ENCODE data around the gene AP3D1.
"Not testable (repeated sequence)": the region's sequence is repeated elsewhere in the genome, so short reads cannot be mapped to it uniquely, and the experiment has no call there.

Gene AP3D1

GRCh38 chr19:2128252-2128651 is 23.1 kb downstream of the AP3D1 start:
- DNase-seq (ENCODE audit: low read depth in 2 of 2): not testable (repeated sequence)

GRCh38 chr19:2127758-2128157 is 23.6 kb downstream of the AP3D1 start:
- DNase-seq (ENCODE audit: low read depth in 2 of 2): no peak

- no peak for DNase-seq (ENCODE audit: low read depth in 2 of 2)
Measured at GRCh38 chr19:2126879-2127518, 24.4 kb downstream of the AP3D1 start.

- no peak for DNase-seq (ENCODE audit: low read depth in 2 of 2)
Measured at GRCh38 chr19:2123682-2124387, 27.5 kb downstream of the AP3D1 start.

- DNase-seq (ENCODE audit: low read depth in 2 of 2): no peak
Measured at GRCh38 chr19:2122982-2123381, 28.4 kb downstream of the AP3D1 start.

GRCh38 chr19:2122251-2122650 is 29.1 kb downstream of the AP3D1 start:
- no peak for DNase-seq (ENCODE audit: low read depth in 2 of 2)

GRCh38 chr19:2121416-2122051 is 29.8 kb downstream of the AP3D1 start:
- DNase-seq (ENCODE audit: low read depth in 2 of 2): no peak

- no peak for DNase-seq (ENCODE audit: low read depth in 2 of 2)
Measured at GRCh38 chr19:2120821-2121220, 30.5 kb downstream of the AP3D1 start.

GRCh38 chr19:2119921-2120785 is 31.2 kb downstream of the AP3D1 start:
- no peak for DNase-seq (ENCODE audit: low read depth in 2 of 2)

GRCh38 chr19:2118438-2118837 is 32.9 kb downstream of the AP3D1 start:
- no peak for DNase-seq (ENCODE audit: low read depth in 2 of 2)

GRCh38 chr19:2117215-2117960 is 34.0 kb downstream of the AP3D1 start:
- no peak for DNase-seq (ENCODE audit: low read depth in 2 of 2)

- no peak for DNase-seq (ENCODE audit: low read depth in 2 of 2)
Measured at GRCh38 chr19:2116507-2116906, 34.9 kb downstream of the AP3D1 start.

- DNase-seq (ENCODE audit: low read depth in 2 of 2): no peak
Measured at GRCh38 chr19:2115911-2116426, 35.4 kb downstream of the AP3D1 start.

GRCh38 chr19:2115324-2115723 is 36.0 kb downstream of the AP3D1 start:
- DNase-seq (ENCODE audit: low read depth in 2 of 2): no peak

- DNase-seq (ENCODE audit: low read depth in 2 of 2): no peak
Measured at GRCh38 chr19:2114821-2115220, 36.5 kb downstream of the AP3D1 start.

GRCh38 chr19:2114218-2114617 is 37.1 kb downstream of the AP3D1 start:
- no peak for DNase-seq (ENCODE audit: low read depth in 2 of 2)

- DNase-seq (ENCODE audit: low read depth in 2 of 2): no peak
Measured at GRCh38 chr19:2113439-2114211, 37.7 kb downstream of the AP3D1 start.

- DNase-seq (ENCODE audit: low read depth in 2 of 2): no peak
Measured at GRCh38 chr19:2112516-2113320, 38.6 kb downstream of the AP3D1 start.

GRCh38 chr19:2111886-2112285 is 39.5 kb downstream of the AP3D1 start:
- no peak for DNase-seq (ENCODE audit: low read depth in 2 of 2)

GRCh38 chr19:2111425-2111824 is 39.9 kb downstream of the AP3D1 start:
- DNase-seq (ENCODE audit: low read depth in 2 of 2): no peak
